HG02588 (cell line): ENCODE data around the gene TC2N.
"Not testable (repeated sequence)": the region's sequence is repeated elsewhere in the genome, so short reads cannot be mapped to it uniquely, and the experiment has no call there.

ENCODE experiments used
- ATAC-seq: cut with Tn5 transposase; IDR thresholded peaks from one replicate; pipeline ENCODE4 v1.9.1; 2021; ENCODE audit warnings: mild to moderate bottlenecking, moderate library complexity; ENCODE audit not compliant: unreplicated experiment

The TC2N gene

DNA sequence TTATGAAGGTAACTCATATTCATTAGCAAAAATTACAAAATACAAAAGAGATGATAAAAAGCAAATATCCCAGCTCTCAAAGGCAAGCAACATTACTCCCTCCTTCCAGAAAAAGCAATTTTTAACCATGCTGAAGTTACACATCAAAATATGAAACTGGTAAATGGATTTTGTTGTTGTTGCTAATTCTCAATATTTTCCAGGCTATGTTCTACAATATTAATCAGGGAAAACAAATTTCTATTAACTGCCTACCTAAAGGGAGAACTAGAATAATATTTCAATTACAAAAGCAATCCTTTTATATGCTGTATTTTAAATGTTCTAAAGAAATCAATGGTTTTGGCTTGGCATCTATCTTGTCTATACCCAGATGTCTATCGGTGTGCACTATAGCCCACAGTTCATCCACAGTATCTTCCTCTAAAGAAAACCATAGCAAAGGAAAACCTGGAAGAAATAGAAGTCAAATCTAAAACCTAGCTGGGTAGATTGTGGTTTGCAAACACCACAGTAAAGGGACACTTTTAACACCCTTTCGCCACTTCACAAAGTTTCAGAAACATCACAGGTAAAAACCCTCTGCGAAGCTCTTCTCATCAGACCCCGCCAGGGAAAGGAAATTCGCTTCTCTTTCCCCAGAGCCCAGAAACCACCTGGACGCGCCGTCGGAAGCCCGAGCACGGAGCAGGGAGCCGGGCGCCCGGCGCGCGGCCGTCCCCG lies 32.0 kb downstream of the TC2N start:
- ATAC-seq: peak; percentile 31

- no peak for ATAC-seq
These were observed 32.8 kb downstream of the TC2N start for GRCh38 chr14:91834571-91834970.

- no peak for ATAC-seq
These were observed 36.0 kb downstream of the TC2N start for GRCh38 chr14:91831337-91831736.

DNA sequence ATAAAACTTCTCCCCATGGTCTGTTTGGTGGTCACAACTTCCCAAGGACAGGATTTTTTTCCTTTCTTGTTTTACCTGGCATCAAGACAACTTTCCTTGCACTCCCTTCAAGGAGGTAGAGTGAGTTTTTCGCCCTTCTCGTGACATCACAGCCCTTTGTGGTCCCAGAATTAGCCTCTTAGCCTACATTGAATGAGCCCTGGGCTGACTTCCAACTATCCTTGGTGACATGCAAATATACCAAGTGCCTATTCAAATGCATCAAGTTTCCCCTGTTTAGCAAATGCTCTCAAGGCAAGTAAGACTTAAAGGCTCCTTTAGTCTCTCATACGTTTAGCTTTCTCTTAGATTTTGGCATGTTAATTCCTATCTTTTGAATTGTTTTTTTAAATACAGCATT lies 36.6 kb downstream of the TC2N start:
- peak; percentile 81 for ATAC-seq

DNA sequence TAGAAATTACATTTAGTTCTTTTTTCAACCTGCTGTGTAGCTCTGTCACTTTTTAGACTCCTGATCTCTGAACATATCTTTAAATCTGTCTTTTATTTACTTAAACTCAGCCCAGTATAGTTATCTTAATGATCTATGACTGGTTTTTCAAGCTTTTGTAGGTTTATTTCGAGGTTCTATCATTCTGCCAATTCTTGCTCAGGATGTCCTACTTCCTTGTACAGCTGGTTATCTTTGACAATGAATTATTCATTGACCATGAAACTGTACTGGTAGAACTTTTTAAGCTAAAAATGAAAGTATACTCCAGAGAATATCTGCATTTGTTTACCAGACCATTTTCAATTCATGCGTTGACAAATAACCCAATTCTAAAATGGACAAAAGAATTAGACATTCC lies 37.8 kb downstream of the TC2N start:
- ATAC-seq: no peak

- no peak for ATAC-seq
These were observed 39.6 kb downstream of the TC2N start for GRCh38 chr14:91827746-91828145.

GRCh38 chr14:91817566-91818325 lies 49.6 kb downstream of the TC2N start:
- ATAC-seq: no peak

DNA sequence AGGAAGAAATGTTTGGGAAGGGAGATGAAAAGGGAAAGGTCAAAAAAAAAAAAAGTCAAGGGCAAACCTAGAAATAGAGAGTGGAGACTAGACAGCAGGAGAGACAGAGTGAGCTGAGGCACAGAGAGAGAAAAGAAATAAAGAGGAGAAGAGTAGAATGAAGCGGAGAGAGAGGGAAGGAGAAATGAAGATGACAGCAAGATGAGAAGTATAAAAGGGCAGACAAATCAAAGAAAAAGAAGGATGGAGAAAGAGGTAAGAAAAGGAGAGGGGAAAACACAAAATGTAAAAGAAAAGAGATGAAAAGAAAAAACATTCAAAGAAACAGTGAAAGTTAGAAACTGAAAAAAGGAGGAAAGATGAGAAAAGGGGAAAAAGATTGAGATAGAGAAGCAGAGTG lies 53.0 kb downstream of the TC2N start:
- no peak for ATAC-seq

DNA sequence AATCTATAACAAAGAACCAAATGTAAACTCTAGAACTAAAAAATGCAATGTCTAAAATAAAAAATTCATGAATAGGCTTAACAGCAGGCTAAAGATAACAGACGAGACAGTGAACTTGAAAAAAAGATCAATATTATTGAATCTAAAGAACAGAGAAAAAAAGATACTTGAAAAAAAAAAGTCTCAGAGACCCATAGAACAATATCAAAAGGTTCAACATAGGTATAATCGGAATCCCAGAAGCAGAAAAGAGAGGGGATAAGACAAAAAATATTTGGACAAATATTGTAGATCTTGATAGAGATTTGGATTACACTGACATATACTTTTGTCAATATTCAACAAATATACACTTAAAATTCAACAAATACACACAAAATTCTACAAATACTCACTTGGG lies 56.6 kb downstream of the TC2N start:
- ATAC-seq: no peak

DNA sequence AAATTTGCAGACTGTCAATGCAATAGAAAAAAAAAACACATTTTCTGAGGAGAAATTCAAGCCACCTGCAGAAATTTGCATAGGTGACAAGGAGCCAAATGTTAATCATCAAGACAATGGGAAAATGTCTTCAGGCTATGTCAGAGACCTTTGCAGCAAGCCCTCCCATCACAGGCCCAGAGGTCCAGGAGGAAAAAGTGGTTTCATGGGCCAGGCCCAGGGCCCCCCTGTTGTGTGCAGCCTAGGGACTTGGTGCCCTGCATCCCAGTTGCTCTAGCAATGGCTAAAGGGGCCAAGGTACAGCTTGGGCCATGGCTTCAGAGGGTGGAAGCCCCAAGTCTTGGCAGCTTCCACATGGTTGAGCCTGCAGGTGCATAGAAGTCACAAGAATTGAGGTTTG lies 60.6 kb downstream of the TC2N start:
- no peak for ATAC-seq

DNA sequence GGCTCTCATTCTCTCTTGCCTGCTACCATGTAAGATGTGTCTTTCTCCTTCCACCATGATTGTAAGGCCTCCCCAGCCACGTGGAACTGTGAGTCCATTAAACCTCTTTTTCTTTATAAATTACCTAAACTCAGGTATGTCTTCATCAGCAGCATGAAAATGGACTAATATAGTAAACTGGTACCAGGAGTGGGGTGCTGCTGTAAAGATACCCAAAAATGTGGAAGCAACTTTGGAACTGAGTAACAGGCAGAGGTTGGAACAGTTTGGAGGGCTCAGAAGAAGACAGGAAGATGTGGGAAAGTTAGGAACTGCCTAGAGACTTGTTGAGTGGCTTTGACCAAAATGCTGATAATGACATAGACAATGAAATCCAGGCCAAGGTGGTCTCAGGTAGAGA lies 61.2 kb downstream of the TC2N start:
- not testable (repeated sequence) for ATAC-seq

- no peak for ATAC-seq
These were observed 61.7 kb downstream of the TC2N start for GRCh38 chr14:91805659-91806058.

DNA sequence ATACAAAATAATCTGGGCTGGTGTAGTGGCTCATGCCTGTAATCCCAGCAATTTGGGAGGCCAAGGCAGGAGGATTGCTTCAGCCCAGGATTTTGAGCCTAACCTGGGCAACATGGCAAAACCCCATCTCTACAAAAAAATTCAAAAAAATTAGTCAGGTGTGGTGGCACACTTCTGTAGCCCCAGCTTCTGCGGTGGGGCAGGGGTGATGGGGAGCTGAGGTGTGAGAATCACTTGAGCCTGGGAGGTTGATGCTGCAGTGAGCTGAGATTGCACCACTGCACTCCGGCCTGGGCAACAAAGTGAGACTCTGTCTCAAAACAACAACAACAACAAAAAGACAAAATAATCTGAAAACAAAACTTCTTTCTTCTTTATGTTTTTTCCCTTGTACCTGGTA lies 66.0 kb downstream of the TC2N start:
- no peak for ATAC-seq

DNA sequence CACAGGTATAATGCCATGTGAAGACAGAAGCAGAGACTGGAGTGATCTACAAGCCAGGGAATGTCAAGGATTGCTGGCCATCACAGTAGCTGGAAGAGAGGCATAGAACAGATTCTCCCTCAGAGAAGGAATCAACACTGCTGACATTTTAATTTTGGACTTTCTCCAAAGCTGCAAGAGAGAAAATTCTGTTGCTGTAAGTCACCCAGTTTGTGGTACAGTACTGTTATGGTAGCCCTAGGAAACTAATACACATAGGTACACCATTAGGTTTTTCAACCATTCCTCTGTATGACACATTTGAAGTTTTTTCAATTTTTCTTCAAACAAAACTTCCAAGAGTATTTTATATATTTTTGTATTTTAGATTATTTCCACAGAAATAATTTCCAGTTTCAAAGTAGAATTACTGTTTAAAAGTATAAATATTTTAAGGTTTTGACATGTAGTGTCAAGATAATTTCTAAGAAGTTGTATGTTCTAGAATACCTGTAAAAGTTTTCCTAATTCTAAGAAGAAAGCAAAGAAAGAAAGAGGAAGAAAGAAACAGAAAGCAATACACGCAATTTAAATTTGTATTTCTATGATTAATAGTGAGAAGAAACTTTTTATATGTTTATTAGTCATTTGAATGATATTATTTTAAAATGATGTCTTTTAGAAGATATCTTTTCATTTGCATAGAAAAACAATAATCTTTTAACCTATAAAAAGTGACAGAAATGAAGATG lies 70.6 kb downstream of the TC2N start:
- no peak for ATAC-seq

DNA sequence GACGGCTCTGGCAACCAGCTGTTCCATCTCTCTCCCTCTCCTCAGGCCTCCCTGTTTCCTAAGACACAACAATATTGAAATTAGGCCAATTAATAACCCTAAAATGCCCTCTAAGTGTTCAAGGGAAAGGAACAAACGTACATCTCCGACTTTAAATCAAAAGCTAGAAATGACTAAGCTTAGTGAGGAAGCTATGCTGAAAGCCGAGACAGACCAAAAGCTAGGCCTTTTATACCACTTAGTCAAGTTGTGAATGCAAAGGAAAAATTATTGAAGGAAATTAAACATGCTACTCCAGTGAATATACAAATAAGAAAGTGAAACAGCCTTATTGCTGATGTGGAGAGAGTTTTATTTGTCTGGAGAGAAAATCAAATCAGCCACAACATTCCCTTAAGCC lies 73.6 kb downstream of the TC2N start:
- no peak for ATAC-seq

- ATAC-seq: no peak
These were observed 81.1 kb downstream of the TC2N start for GRCh38 chr14:91786188-91786587.

DNA sequence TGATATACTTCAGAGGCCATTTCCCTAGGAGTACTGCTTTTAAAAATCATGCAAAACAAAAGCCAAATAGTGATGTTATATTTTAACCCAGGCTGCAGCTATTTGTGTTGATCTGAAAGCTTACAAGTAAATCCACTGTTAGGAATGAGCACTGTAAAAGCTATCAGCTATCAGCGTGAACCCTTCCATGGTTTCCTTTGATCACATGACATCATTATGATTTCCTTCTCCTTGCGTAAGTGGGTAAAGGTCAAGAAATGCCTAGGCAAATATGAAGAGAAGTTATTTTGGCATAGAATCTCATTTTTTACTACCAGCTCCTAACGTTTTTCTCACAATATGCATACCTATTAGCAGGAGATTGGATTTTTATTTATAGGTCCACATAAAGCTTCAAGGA lies 86.9 kb downstream of the TC2N start:
- ATAC-seq: no peak

GRCh38 chr14:91778217-91778616 lies 89.1 kb downstream of the TC2N start:
- no peak for ATAC-seq

- no peak for ATAC-seq
These were observed 92.9 kb downstream of the TC2N start for GRCh38 chr14:91774140-91775096.

DNA sequence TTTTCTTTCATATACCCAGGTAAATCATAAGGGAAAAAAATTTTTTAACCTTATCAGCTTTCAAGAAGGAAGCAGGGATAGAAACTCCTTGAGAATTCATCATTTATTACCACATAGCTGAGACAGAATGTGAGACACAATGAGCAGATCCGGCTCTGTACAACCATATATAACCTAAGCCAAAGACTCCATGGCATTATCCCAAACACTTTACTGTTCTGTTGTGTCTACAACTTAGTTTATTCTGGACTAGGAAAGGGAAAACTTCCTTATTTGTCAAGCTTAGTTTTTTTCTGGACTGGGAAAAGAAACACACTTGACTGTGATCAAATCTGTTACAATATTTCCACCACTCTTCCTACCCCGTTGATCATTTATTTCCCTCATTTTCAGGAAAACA lies 97.2 kb downstream of the TC2N start:
- no peak for ATAC-seq
